Measurements from ENCODE around the gene D2HGDH.

- TF ChIP-seq, protein P1, sequence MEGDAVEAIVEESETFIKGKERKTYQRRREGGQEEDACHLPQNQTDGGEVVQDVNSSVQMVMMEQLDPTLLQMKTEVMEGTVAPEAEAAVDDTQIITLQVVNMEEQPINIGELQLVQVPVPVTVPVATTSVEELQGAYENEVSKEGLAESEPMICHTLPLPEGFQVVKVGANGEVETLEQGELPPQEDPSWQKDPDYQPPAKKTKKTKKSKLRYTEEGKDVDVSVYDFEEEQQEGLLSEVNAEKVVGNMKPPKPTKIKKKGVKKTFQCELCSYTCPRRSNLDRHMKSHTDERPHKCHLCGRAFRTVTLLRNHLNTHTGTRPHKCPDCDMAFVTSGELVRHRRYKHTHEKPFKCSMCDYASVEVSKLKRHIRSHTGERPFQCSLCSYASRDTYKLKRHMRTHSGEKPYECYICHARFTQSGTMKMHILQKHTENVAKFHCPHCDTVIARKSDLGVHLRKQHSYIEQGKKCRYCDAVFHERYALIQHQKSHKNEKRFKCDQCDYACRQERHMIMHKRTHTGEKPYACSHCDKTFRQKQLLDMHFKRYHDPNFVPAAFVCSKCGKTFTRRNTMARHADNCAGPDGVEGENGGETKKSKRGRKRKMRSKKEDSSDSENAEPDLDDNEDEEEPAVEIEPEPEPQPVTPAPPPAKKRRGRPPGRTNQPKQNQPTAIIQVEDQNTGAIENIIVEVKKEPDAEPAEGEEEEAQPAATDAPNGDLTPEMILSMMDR (IDR thresholded peaks at IDR 0.05; ENCODE audit: insufficient read depth, low read depth, low read length) = no peak
- TF ChIP-seq EZH2 (IDR thresholded peaks at IDR 0.05; ENCODE audit: insufficient read depth, low read length) = no peak
These were observed 76.9 kb downstream of the D2HGDH start for GRCh38 chr2:241811201-241811951.
